H1 (cell line): ENCODE measurements around the gene SLC27A1. TPM values are rescaled to one million over a fixed set of nuclear protein-coding genes. Genes with fewer than 3 reads are reported as not detected.

ENCODE experiments used
- CTCF ChIA-PET: fragments of 300-600 bp; sonication (Branson Sonifier 250); formaldehyde crosslinking; loops from one replicate; lab custom pipeline; 2021; ENCODE audit not compliant: partially characterized antibody; lab: Charles Lee
- POLR2A ChIA-PET: fragments of 300-600 bp; sonication (Branson Sonifier 250); formaldehyde crosslinking; loops from one replicate; lab custom pipeline; 2021; ENCODE audit warnings: inconsistent platforms; ENCODE audit not compliant: partially characterized antibody; lab: Charles Lee
- DNase-seq, 2 experiments: peaks; one replicate each; pipeline versions ENCODE4 v3.0.0 to v3.0.0-alpha.2; 2010 to 2022; ENCODE audit warnings: low spot score in 2 of 2, low read depth in 1 of 2, mixed read lengths in 1 of 2
- FAIRE-seq: peaks from 2 replicates; lab custom pipeline; 2011; peaks lifted over from hg19 to GRCh38; lab: Jason Lieb, UNC
- H2AFZ ChIP-seq: 2 replicates; pipeline ENCODE4 v1.8.1; 2012; ENCODE audit warnings: low read length, inconsistent platforms
- H2AK5ac ChIP-seq: 2 replicates; pipeline ENCODE4 v1.6.1; 2013; ENCODE audit warnings: low read depth, low read length
- H2BK120ac ChIP-seq: replicated peaks from 2 replicates; pipeline ENCODE3; 2013; ENCODE audit warnings: low read depth, low read length, inconsistent platforms
- H2BK12ac ChIP-seq: 2 replicates; pipeline ENCODE4 v1.6.1; 2013; ENCODE audit warnings: low read depth, low read length
- H2BK15ac ChIP-seq: 2 replicates; pipeline ENCODE4 v1.6.1; 2013; ENCODE audit warnings: low read length
- H2BK20ac ChIP-seq: 2 replicates; pipeline ENCODE4 v1.6.1; 2013; ENCODE audit warnings: low read length
- H2BK5ac ChIP-seq: 2 replicates; pipeline ENCODE4 v1.6.1; 2013; ENCODE audit warnings: low read depth, low read length
- H3K14ac ChIP-seq: 2 replicates; pipeline ENCODE4 v1.6.1; 2013; ENCODE audit warnings: inconsistent platforms; ENCODE audit not compliant: insufficient read length
- H3K18ac ChIP-seq: 2 replicates; pipeline ENCODE4 v1.6.1; 2013; ENCODE audit warnings: low read length; ENCODE audit errors: extremely low read depth
- H3K23ac ChIP-seq: 2 replicates; pipeline ENCODE4 v1.6.1; 2013; ENCODE audit warnings: inconsistent platforms; ENCODE audit not compliant: insufficient read length
- H3K23me2 ChIP-seq: 2 replicates; pipeline ENCODE4 v1.6.1; 2013; ENCODE audit warnings: low read depth, low read length
- H3K27ac ChIP-seq: 2 replicates; pipeline ENCODE4 v1.6.1; 2011; ENCODE audit warnings: low read depth, low read length, inconsistent platforms
- H3K27me3 ChIP-seq, 4 experiments: replicated peaks in 1 of 4; 1 replicate in 1 of 4; 2 replicates in 3 of 4; pipeline versions ENCODE4 v1.6.1 to v1.8.1; 2011 to 2013; ENCODE audit warnings: low read length in 3 of 4, mild to moderate bottlenecking in 3 of 4, inconsistent platforms in 2 of 4, mixed read lengths in 2 of 4, moderate library complexity in 1 of 4; ENCODE audit not compliant: control insufficient read depth in 3 of 4, insufficient read depth in 3 of 4; ENCODE audit errors: extremely low read depth in 1 of 4
- H3K36me3 ChIP-seq, 4 experiments: 2 replicates each; pipeline versions ENCODE4 v1.6.1 to v1.8.1; 2011 to 2013; ENCODE audit warnings: mild to moderate bottlenecking in 4 of 4, low read length in 3 of 4, moderate library complexity in 2 of 4, control low read depth in 1 of 4, inconsistent platforms in 1 of 4; ENCODE audit not compliant: insufficient read depth in 4 of 4, control insufficient read depth in 2 of 4
- H3K4ac ChIP-seq: replicated peaks from 2 replicates; pipeline ENCODE3; 2013; ENCODE audit warnings: low read length, low read depth, mixed read lengths, inconsistent platforms; ENCODE audit not compliant: insufficient read length
- H3K4me1 ChIP-seq, 4 experiments: replicated peaks in 1 of 4; 1 replicate in 1 of 4; 2 replicates in 3 of 4; pipeline versions ENCODE4 v1.6.1 to v1.8.1; 2011 to 2013; ENCODE audit warnings: low read length in 3 of 4, inconsistent platforms in 2 of 4, mixed read lengths in 1 of 4; ENCODE audit not compliant: insufficient read depth in 4 of 4, control insufficient read depth in 3 of 4
- H3K4me2 ChIP-seq, 2 experiments: 2 replicates each; pipeline versions ENCODE4 v1.6.1 to v1.8.1; 2011 to 2013; ENCODE audit warnings: low read depth in 2 of 2, low read length in 2 of 2, control low read depth in 1 of 2, inconsistent platforms in 1 of 2, mild to moderate bottlenecking in 1 of 2; ENCODE audit not compliant: insufficient read depth in 1 of 2
- H3K4me3 ChIP-seq, 4 experiments: fragments of 200-600, 300-600 bp in 1 of 4; sonication (generic), shearing (Covaris generic), sonication (Bioruptor Twin) in 1 of 4; 2 replicates each; pipeline versions ENCODE4 v1.5.1 to v1.8.1; 2011 to 2016; ENCODE audit warnings: low read length in 4 of 4, low read depth in 3 of 4, control low read depth in 2 of 4, inconsistent platforms in 2 of 4, mild to moderate bottlenecking in 2 of 4, mixed read lengths in 1 of 4, moderate library complexity in 1 of 4; ENCODE audit not compliant: insufficient read depth in 2 of 4; ENCODE audit errors: extremely low read depth in 1 of 4
- H3K56ac ChIP-seq: replicated peaks from 2 replicates; pipeline ENCODE3; 2013; ENCODE audit warnings: low read depth, mild to moderate bottlenecking, mixed read lengths, low read length, inconsistent platforms; ENCODE audit not compliant: insufficient read length
- H3K79me1 ChIP-seq: 2 replicates; pipeline ENCODE4 v1.6.1; 2013; ENCODE audit warnings: low read depth, low read length, control low read depth
- H3K79me2 ChIP-seq, 2 experiments: 2 replicates each; pipeline versions ENCODE4 v1.6.1 to v1.8.1; 2012 to 2013; ENCODE audit warnings: low read length in 2 of 2, mild to moderate bottlenecking in 2 of 2, inconsistent platforms in 1 of 2; ENCODE audit not compliant: insufficient read depth in 2 of 2, control insufficient read depth in 1 of 2
- H3K9ac ChIP-seq, 4 experiments: replicated peaks in 1 of 4; 1 replicate in 1 of 4; 2 replicates in 3 of 4; pipeline versions ENCODE4 v1.6.1 to v1.8.1; 2011 to 2013; ENCODE audit warnings: low read depth in 3 of 4, low read length in 3 of 4, control low read depth in 2 of 4, mild to moderate bottlenecking in 2 of 4, moderate library complexity in 2 of 4, inconsistent platforms in 1 of 4; ENCODE audit errors: extremely low read depth in 1 of 4
- H3K9me3 ChIP-seq, 2 experiments: 2 replicates each; pipeline versions ENCODE4 v1.6.1 to v1.8.1; 2012 to 2013; ENCODE audit warnings: mild to moderate bottlenecking in 2 of 2, moderate library complexity in 2 of 2, control low read depth in 1 of 2, inconsistent platforms in 1 of 2, low read depth in 1 of 2, low read length in 1 of 2, mixed read lengths in 1 of 2; ENCODE audit not compliant: insufficient read depth in 2 of 2
- H4K20me1 ChIP-seq, 2 experiments: replicated peaks in 1 of 2; 2 replicates each; pipeline versions ENCODE3 to v1.8.1; 2011 to 2013; ENCODE audit warnings: inconsistent platforms in 2 of 2, low read length in 2 of 2, mild to moderate bottlenecking in 1 of 2; ENCODE audit not compliant: insufficient read depth in 2 of 2, control insufficient read depth in 1 of 2
- H4K5ac ChIP-seq: 2 replicates; pipeline ENCODE4 v1.6.1; 2013; ENCODE audit warnings: low read length, low read depth, mixed read lengths, inconsistent platforms; ENCODE audit not compliant: insufficient read length
- H4K8ac ChIP-seq: 2 replicates; pipeline ENCODE4 v1.8.0; 2013; ENCODE audit warnings: mild to moderate bottlenecking, moderate library complexity, low read length, inconsistent platforms; ENCODE audit not compliant: insufficient read depth; ENCODE audit errors: extremely low read depth
- H4K91ac ChIP-seq: replicated peaks from 2 replicates; pipeline ENCODE3; 2013; ENCODE audit warnings: low read length, mixed read lengths, inconsistent platforms; ENCODE audit not compliant: insufficient read length
- CBX5 ChIP-seq: fragments of 300-800, 300-1000 bp; sonication (generic); IDR thresholded peaks from 2 replicates; pipeline ENCODE4 v1.7.1; 2016; ENCODE audit warnings: antibody characterized with exemption, low read length, low read depth
- CHD2 ChIP-seq: IDR thresholded peaks from 2 replicates; pipeline ENCODE4 v1.6.1; 2012; ENCODE audit warnings: low read length, improper control_type of control experiment
- EZH2 ChIP-seq: fragments of 200-600 bp; sonication (generic); IDR thresholded peaks from 2 replicates; pipeline ENCODE4 v1.7.1; 2012; ENCODE audit warnings: low read depth, mild to moderate bottlenecking, moderate library complexity, low read length, inconsistent platforms; ENCODE audit not compliant: severe bottlenecking
- JUND ChIP-seq: IDR thresholded peaks from 2 replicates; pipeline ENCODE4 v1.6.1; 2011; ENCODE audit warnings: mild to moderate bottlenecking, improper control_type of control experiment, low read length
- KDM5A ChIP-seq: fragments of 200-600 bp; IDR thresholded peaks from 2 replicates; pipeline ENCODE4 v1.7.1; 2012; ENCODE audit warnings: mild to moderate bottlenecking, low read length, inconsistent platforms, mixed read lengths
- POLR2AphosphoS5 ChIP-seq: IDR thresholded peaks from 2 replicates; pipeline ENCODE4 v1.6.1; 2011; ENCODE audit warnings: low read depth, low read length
- POU5F1 ChIP-seq: IDR thresholded peaks from 2 replicates; pipeline ENCODE4 v1.6.1; 2011; ENCODE audit warnings: low read depth, mild to moderate bottlenecking, low read length, moderate library complexity
- SIN3A ChIP-seq, 2 experiments: IDR thresholded peaks in 1 of 2; conservative IDR thresholded peaks in 1 of 2; 2 replicates each; pipeline ENCODE4 v1.6.1; 2011 to 2012; ENCODE audit warnings: low read length in 2 of 2, improper control_type of control experiment in 1 of 2, low read depth in 1 of 2, mild to moderate bottlenecking in 1 of 2
- SIRT6 ChIP-seq: IDR thresholded peaks from one replicate; pipeline ENCODE4 v1.7.1; 2012; ENCODE audit warnings: low read length, inconsistent platforms
- SP1 ChIP-seq: IDR thresholded peaks from 2 replicates; pipeline ENCODE4 v1.6.1; 2011; ENCODE audit warnings: low read depth, low read length
- TEAD4 ChIP-seq: IDR thresholded peaks from 2 replicates; pipeline ENCODE4 v1.6.1; 2012; ENCODE audit warnings: low read depth, low read length, inconsistent platforms, mixed read lengths
- WGBS, 2 experiments: shearing (Covaris generic) in 1 of 2; methylation state at CpG; one replicate each; pipeline versions ENCODE4 v1.1.6 to v1.1.7; 2013 to 2015; ENCODE audit warnings: low lambda C conversion rate in 2 of 2, mixed read lengths in 2 of 2, inconsistent platforms in 1 of 2, low coverage in 1 of 2, missing lambda C conversion rate in 1 of 2; ENCODE audit not compliant: insufficient replicate concordance in 2 of 2, insufficient coverage in 1 of 2, insufficient read length in 1 of 2; ENCODE audit errors: extremely low coverage in 1 of 2, missing lambda C conversion rate in 1 of 2; 5-methylcytosine and 5-hydroxymethylcytosine counted together
- polyA plus RNA-seq, 7 experiments: library from polyadenylated mRNA; depleted of rRNA in 3 of 7; stranded (reverse) in 5 of 7; unstranded in 2 of 7; fragments of >200 nt in 5 of 7; fragments of 200-250 nt in 2 of 7; gene quantifications; 1 replicate in 5 of 7; 2 replicates in 1 of 7; 4 replicates in 1 of 7; pipeline versions ENCODE4 v1.2.1 to v1.2.3, GENCODE V29; 2011 to 2013; ENCODE audit warnings: missing spikeins in 2 of 7, mixed read lengths in 2 of 7
- total RNA-seq: library from RNA; stranded (reverse); fragmentation: NEBNext Ultra II Directional; extraction: Animal tissue kit (Norgen Biotek cat#: 25700); gene quantifications from 2 replicates; pipeline ENCODE4 v1.2.1, GENCODE V29; 2021
- TF ChIP-seq, protein P1 (sequence below): IDR thresholded peaks from 2 replicates; pipeline ENCODE4 v1.6.1; 2012; ENCODE audit warnings: inconsistent platforms

SLC27A1 gene
- total and polyA plus RNA-seq, 2 of the 8 experiments (the other 6 are each of a cell fraction or from before 2014, with no cell fraction given): 7.5 to 9.1 TPM

DNA sequence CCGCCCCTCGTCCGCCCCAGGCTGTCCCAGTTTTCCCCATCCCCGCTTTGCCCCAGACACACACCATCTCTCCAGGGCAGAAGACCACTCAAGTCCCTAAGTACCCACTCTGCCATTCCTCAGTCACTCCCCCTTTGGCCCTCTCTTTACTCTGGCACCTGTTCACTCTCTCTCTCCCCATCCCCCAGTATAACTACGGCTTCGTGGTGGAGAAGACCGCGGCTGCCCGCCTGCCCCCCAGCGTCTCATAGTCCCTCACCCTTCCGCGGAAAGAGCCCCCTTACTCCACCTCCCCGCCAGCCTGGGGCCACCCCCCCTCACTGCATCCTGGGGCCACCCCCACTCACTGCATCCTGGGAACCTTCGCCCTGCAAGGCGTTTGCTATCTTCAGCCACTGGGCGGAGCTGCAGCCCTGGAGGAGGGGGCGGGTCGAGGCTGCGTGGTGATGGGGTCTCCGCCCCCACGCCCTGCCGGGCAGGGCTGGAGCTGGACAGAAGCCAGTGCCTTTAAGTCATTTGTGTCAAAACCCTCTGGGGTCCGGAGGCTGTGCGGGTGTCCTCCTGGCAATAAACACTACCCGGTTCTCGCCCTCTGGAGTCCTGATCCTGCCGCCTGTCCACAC is 45.5 kb upstream of the SLC27A1 start:
- 21% methylated on average over 23 of the region's 27 CpGs; no CpG with 5 or more reads in 1 of the 2 experiments for WGBS, 2 experiments
- H2BK15ac ChIP-seq: no peak overlapping the region
- H4K5ac ChIP-seq: no peak overlapping the region
- no peak overlapping the region; the same call in none of the 2 replicates for H3K18ac ChIP-seq
- no peak overlapping the region for H3K9ac ChIP-seq
- 0 out of 2 replicates have a peak overlapping the region, but pooled peaks have one; percentile 66 for H2BK5ac ChIP-seq
- H2AK5ac ChIP-seq: no peak overlapping the region
- H4K91ac ChIP-seq: peak overlapping the region; percentile 2
- no peaks in the 10 kb centered on the region for H3K36me3 ChIP-seq
- FAIRE-seq: peak; percentile 87
- H3K4ac ChIP-seq: no peak overlapping the region
- peak overlapping the region; percentile 9 to 63 (median 34); a peak in 5 of 8 replicates for H3K4me3 ChIP-seq
- H3K27me3 ChIP-seq: no peaks in the 10 kb centered on the region; a peak in 2 of 7 replicates
- no peak overlapping the region for H2BK120ac ChIP-seq
- H3K27ac ChIP-seq: no peak overlapping the region
- no peak overlapping the region for H3K56ac ChIP-seq
- H3K79me2 ChIP-seq: no peaks in the 10 kb centered on the region
- no peak overlapping the region for H3K14ac ChIP-seq
- H3K4me2 ChIP-seq: peak overlapping the region; percentile 5 to 70
- ChIA-PET CTCF (interaction anchor here (0.6 to 2.7 kb wide), 9 partner anchors 8 to 89 kb away, joined by 3 to 16 read pairs (median 3); partner anchors contain the start of gene CCDC194), POLR2A (interaction anchor here (0.6 to 1.4 kb wide), 6 partner anchors 9 to 192 kb away, joined by 3 to 5 read pairs (median 4); no protein-coding TSS in a partner anchor)
- no peak overlapping the region for H3K23ac ChIP-seq
- H2AFZ ChIP-seq: no peak overlapping the region; the same call in 1 of the 2 replicates
- H2BK12ac ChIP-seq: peak overlapping the region; percentile 23; the same call in 1 of the 2 replicates
- no peaks in the 10 kb centered on the region for H3K79me1 ChIP-seq
- peak overlapping the region; percentile 83; the same call in 1 of the 2 replicates for H4K8ac ChIP-seq
- no peaks in the 10 kb centered on the region for H3K9me3 ChIP-seq
- H3K23me2 ChIP-seq: peaks cover 9% of the 10 kb centered on the region
- peaks cover 0 to 12% (median 6%) of the 10 kb centered on the region in 4 experiments; a peak in 6 of 7 replicates for H3K4me1 ChIP-seq
- DNase-seq: peak in 1 of 2 experiments; percentile 91
- no peak overlapping the region for H2BK20ac ChIP-seq
- H4K20me1 ChIP-seq: peaks cover 0 to 4% of the 10 kb centered on the region in 2 experiments
- TF ChIP-seq JUND (no peak), POLR2AphosphoS5 (no peak), KDM5A (no peak), SIRT6 (no peak), EZH2 (no peak), CBX5 (no peak), TEAD4 (no peak), SIN3A (conservative IDR thresholded peaks at IDR 0.05 in 1 of 2, IDR thresholded peaks at IDR 0.05 in 1 of 2; ENCODE audit: low read depth in 1 of 2, low read length in 2 of 2) (peak; percentile 37 to 56; a peak in 1 of 4 replicates), POU5F1 (no peak), CHD2 (no peak), SP1 (peak; percentile 70; the same call in 1 of the 2 replicates)
- TF ChIP-seq, protein P1, sequence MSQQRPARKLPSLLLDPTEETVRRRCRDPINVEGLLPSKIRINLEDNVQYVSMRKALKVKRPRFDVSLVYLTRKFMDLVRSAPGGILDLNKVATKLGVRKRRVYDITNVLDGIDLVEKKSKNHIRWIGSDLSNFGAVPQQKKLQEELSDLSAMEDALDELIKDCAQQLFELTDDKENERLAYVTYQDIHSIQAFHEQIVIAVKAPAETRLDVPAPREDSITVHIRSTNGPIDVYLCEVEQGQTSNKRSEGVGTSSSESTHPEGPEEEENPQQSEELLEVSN: no peak
